Neural crest cell (in vitro differentiated cells): ENCODE results near the gene CHST11. TPM values are rescaled to one million over a fixed set of nuclear protein-coding genes. Genes with fewer than 3 reads are reported as not detected.

Source experiments
- DNase-seq: peaks from one replicate; pipeline ENCODE4 v3.0.0; 2021; ENCODE audit warnings: low read depth, mixed read lengths, low spot score
- H3K27ac Mint-ChIP-seq: one replicate; pipeline ENCODE4 v1.8.0; 2021; ENCODE audit warnings: mild to moderate bottlenecking, mixed read lengths; ENCODE audit not compliant: unreplicated experiment
- H3K27me3 Mint-ChIP-seq: 2 replicates; pipeline ENCODE4 v1.8.0; 2021; ENCODE audit warnings: low read depth, mild to moderate bottlenecking, mixed read lengths
- H3K36me3 Mint-ChIP-seq: 2 replicates; pipeline ENCODE4 v1.8.0; 2021; ENCODE audit warnings: low read depth, mild to moderate bottlenecking, mixed read lengths
- H3K4me1 Mint-ChIP-seq: 2 replicates; pipeline ENCODE4 v1.8.0; 2021; ENCODE audit warnings: mixed read lengths
- H3K4me3 Mint-ChIP-seq: one replicate; pipeline ENCODE4 v1.8.0; 2021; ENCODE audit warnings: mild to moderate bottlenecking, mixed read lengths
- H3K9me3 Mint-ChIP-seq: 2 replicates; pipeline ENCODE4 v1.8.0; 2021; ENCODE audit warnings: mixed read lengths
- CTCF ChIP-seq: fragments of 200-600 bp; sonication (generic); conservative IDR thresholded peaks from 2 replicates; pipeline ENCODE4 v1.5.0; 2021; ENCODE audit warnings: antibody characterized with exemption, mild to moderate bottlenecking
- total RNA-seq: library from RNA; stranded (reverse); gene quantifications from 2 replicates; pipeline ENCODE4 v1.2.1, GENCODE V29; 2021

Gene CHST11
- total RNA-seq, 1 donor from 2014 or later = 10.0 TPM

DNA sequence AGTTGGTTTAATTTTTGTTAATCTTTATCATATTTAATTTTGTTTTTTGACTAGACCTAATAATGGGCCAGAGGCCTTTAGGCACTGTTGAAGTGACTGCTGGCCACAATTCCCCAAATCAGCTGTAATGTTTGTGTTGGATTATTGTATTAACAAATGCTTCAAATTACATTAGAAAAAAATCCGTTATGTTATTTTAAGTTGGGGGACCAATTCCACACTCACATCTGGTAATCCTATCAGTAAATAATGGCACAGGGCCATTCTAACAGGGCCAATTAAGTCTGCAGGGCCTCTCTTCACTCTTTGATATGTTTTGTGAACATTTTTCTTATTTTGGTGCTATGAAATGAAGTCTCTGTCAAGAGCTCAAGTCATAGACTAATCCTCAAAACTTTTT, 39.6 kb downstream of the CHST11 start:
- no peaks in the 10 kb centered on the region for H3K9me3 Mint-ChIP-seq
- peaks cover 13% of the 10 kb centered on the region for H3K4me1 Mint-ChIP-seq
- no peaks in the 10 kb centered on the region for H3K36me3 Mint-ChIP-seq

GRCh38 chr12:104498211-104498801, 41.6 kb downstream of the CHST11 start:
- DNase-seq = no peak
- no peak for TF ChIP-seq CTCF
- Mint-ChIP-seq H3K4me1 (peaks cover 13% of the 10 kb centered on the region), H3K4me3 (no peak overlapping the region), H3K9me3 (no peaks in the 10 kb centered on the region), H3K36me3 (no peaks in the 10 kb centered on the region), H3K27me3 (no peaks in the 10 kb centered on the region), H3K27ac (no peak overlapping the region)

More for the DNA sequence above, 39.6 kb downstream of the CHST11 start:
- Mint-ChIP-seq H3K27ac (no peak overlapping the region), H3K4me3 (no peak overlapping the region), H3K27me3 (no peaks in the 10 kb centered on the region)
- TF ChIP-seq CTCF = no peak
- DNase-seq = no peak

DNA sequence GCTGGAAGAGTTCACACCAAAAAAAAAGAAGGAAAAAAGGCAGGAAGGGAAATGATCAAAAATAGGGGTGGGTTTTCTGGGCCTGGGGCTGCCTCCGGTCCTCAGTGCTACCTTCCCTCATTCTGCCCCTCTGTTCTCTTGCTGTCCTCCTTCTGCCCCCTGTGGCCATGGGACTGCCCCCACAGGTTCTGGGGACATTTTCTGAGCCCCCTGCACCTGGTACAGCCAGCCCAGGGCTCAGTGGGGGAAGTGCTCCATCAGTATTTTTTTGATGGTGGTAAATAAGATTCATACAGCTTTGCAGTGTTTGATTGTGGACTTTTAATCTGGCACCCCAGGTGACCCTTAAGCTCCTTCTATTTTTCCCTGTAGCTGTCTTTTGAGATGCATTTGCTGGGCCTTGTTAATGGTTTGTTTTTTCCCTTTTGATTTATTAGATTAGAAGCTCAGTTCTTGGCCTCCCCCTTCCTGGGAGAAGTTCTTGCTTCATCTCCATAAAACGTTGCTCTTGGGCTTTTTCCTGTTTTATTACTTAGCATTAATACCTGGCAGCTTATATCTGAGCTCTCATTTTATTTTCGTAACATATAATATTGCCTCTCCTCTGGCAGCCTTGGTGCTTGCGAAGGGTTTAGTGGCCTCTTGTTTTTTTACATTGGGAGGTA, 43.1 kb downstream of the CHST11 start:
- Mint-ChIP-seq H3K9me3 (no peaks in the 10 kb centered on the region), H3K4me1 (peaks cover 2% of the 10 kb centered on the region), H3K4me3 (no peak overlapping the region), H3K36me3 (no peaks in the 10 kb centered on the region), H3K27me3 (no peaks in the 10 kb centered on the region), H3K27ac (no peak overlapping the region)
- TF ChIP-seq CTCF = no peak
- no peak for DNase-seq

- H3K4me3 Mint-ChIP-seq = no peak overlapping the region
- DNase-seq = no peak
- H3K9me3 Mint-ChIP-seq = no peaks in the 10 kb centered on the region
- TF ChIP-seq CTCF = no peak
- no peak overlapping the region for H3K27ac Mint-ChIP-seq
- H3K36me3 Mint-ChIP-seq = no peaks in the 10 kb centered on the region
- no peaks in the 10 kb centered on the region for H3K27me3 Mint-ChIP-seq
- peaks cover 4% of the 10 kb centered on the region for H3K4me1 Mint-ChIP-seq
Observed at GRCh38 chr12:104501115-104501514, 44.4 kb downstream of the CHST11 start.

- Mint-ChIP-seq H3K4me1 (peaks cover 4% of the 10 kb centered on the region), H3K9me3 (no peaks in the 10 kb centered on the region), H3K36me3 (no peaks in the 10 kb centered on the region), H3K27ac (no peak overlapping the region), H3K27me3 (no peaks in the 10 kb centered on the region), H3K4me3 (no peak overlapping the region)
- no peak for DNase-seq
- TF ChIP-seq CTCF = no peak
Observed at GRCh38 chr12:104501660-104502059, 44.9 kb downstream of the CHST11 start.
